MV-4-11 (cell line): ENCODE data around the gene ADAMTS15.

Experiments
- DNase-seq: peaks from one replicate; lab custom pipeline; 2025; lab: John Stamatoyannopoulos, UW

ADAMTS15 gene

GRCh38 chr11:130514316-130514715, 65.9 kb downstream of the ADAMTS15 start:
- DNase-seq: no peak

- no peak for DNase-seq
These were observed 66.4 kb downstream of the ADAMTS15 start for GRCh38 chr11:130514851-130515250.

GRCh38 chr11:130515829-130516553, 67.5 kb downstream of the ADAMTS15 start:
- DNase-seq: no peak

DNA sequence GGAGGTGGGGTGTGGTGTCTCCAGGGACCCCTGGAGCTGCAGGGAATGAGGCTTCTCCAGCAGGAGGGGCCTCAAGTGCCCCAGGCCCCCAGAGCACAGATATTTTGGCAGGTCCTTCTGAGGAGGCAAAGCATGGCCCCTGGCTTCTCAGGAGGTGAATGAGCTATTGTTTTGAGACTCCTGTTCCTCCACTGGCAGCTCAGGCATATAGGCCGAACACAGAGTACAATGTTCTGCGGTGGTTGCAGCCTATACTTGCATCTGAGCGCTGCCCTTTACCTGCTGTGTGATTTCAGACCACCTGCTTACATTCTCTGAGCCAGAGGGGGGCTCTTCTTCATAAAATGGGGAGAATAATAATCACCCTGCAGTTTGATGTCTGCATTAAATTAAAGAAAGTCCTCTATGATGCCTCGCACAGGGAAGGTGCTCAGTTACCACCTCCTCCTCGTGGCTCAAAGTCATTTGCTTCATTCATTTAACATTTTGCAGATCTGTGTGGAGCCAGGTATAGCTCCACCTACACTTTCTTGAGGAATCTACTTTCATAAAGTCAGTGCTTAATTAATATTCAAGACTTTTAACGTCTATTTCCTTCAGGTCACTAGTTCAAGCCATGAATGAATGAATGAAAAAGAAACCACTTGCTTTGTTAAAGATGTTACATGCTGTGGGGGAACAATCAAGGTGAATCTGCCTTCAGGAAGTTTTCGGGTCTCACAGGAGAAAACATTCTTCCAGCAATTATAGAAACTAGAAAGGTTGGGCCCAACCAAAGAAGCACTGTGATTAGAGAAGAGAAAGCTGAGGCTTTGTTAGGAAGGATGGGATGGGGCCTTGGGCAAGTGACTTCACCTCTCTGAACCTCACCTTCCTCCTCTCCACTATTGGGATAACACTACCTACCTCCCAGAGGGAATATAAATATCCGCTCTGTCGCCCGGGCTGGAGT, 68.4 kb downstream of the ADAMTS15 start:
- no peak for DNase-seq

DNA sequence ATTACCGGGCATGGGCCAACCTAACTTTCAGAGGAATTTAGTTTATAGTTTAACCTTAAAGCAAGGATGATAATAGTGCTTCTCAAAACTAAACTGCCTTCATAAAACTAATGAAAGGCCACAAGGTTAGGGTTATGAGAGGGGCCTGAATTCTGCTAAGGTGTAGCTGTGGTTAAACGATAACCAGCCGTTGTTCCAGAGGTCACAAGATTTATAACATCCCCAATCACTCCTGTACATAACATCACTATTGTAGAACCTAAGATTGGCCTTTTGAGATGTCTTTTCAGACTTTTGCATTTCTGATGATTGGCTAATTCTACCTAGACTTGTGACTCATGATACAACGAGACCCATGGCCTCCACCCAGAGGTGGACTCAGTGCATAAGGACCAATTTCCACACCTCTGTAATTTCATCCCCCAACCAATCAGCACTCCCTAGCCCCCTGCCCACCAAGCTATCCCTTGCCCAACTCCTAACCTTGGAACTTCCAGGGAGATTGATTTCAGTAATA, 69.8 kb downstream of the ADAMTS15 start:
- no peak for DNase-seq

- no peak for DNase-seq
These were observed 70.9 kb downstream of the ADAMTS15 start for GRCh38 chr11:130519128-130519932.

DNA sequence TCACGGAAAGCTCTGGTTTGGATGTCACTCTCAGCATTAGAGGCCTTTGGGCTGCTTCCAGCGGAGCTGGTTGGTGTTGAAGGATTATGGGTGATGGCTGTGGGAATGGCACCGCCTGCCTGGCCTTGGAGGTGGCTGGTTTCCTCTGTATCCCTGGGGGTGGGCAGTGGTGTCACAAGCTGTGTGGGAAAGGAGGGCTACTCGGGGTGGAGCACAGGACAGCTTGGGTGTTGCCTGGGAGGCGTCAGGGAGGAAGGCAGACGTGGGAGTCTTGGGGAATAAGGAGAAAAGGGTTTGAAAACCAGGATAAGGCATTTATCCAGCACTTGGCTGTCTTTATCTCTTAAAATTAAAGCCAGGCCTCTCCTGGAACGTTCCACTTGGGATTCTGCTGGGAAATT, 71.8 kb downstream of the ADAMTS15 start:
- DNase-seq: no peak

DNA sequence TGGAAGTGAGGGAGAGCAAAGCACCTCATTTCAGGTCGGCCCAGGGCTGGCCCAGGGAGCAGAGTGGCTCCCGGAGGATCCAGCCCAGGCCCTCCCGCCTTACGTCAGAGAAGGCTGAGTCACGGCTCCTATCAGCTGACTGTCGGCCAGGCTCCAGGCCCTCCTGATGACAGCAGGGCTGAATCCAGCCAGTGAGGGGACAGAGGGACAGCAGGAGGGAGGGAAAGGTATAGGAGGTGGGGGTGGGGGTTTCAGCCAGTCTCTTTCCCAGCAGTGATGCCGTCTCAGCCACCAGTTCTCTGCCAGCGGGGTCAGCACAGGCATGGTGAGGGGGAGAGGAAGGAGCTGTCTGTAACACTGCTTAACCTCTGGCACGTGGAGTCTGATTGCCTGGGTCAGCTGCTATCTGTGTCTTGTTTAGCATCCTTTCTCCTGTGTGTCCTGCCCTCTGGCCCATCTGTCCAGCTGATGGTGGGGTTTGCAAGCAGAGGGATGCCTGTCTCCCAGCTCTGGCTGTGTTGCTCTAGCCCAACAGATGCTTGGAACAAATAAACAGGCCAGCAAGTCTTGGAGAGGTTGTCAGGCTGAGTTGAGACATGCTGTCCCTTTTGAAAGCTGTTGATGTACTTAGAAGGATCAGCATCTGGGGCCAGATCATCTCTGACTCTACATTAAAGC, 74.0 kb downstream of the ADAMTS15 start:
- DNase-seq: no peak

- no peak for DNase-seq
These were observed 74.7 kb downstream of the ADAMTS15 start for GRCh38 chr11:130523166-130523565.

DNA sequence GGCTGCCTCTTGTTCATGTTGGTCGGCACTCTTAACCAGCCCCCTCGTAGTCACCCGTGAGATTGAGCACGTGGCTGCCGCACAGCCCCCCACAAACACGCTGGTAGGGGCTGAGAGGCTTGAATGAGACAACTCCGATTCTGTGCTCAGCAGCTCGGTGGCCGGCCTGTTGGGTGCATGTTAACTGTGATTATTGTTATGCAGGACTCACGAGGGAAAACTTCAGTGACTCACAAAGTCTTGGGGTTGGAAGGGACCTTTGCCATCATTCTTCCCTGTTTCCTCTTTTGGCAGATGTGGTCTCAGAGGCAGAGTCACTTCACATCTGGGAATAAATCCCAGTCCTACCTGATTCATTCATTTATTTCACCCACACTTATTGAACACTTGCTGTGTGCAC, 75.2 kb downstream of the ADAMTS15 start:
- DNase-seq: no peak

DNA sequence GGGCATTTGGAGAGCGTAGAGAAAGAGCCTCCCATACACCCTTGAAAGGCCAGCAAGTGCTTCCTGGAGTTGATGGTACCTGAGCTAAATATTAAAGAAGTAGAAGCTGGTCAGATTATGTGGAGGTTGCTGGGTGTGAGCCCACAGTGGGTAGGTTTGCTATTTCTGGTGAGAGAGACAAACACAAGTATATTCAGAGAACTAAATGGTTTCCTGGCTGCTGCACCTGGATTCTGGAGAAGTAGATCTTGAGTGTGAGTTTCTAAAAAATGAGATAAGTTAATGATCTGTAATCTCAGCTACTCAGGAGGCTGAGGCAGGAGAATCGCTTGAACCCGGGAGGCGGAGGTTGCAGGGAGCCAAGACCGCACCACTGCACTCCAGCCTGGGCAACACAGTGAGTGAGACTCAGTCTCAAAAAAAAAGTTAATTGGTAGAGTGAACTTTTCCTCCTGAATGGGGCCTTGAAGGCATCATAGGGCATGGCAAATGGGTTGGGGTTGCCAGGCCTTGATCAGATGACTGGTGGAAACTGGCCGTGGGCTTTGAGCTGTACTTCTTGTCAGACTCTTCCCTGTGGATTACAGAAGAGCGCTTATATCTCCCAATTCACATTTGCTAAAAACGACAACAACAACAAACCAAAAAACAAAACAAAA, 75.8 kb downstream of the ADAMTS15 start:
- no peak for DNase-seq

- no peak for DNase-seq
These were observed 76.9 kb downstream of the ADAMTS15 start for GRCh38 chr11:130525307-130525706.
